MCF 10A (cell line): Measurements from ENCODE around the gene GOLGA6A. TPM values are rescaled to one million over a fixed set of nuclear protein-coding genes. Genes with fewer than 3 reads are reported as not detected.

Experiments used
- BruUV-seq: library from RNA; stranded (reverse); fragments of 400-500 nt; replicated peaks from 2 replicates; lab custom pipeline; 2021; lab: Mats Ljungman, UMichigan
- CTCF ChIA-PET: fragments of 300-600 bp; sonication (Branson Sonifier 250); formaldehyde crosslinking; extraction: SDS; loops from one replicate; lab custom pipeline; 2021; ENCODE audit warnings: antibody characterized with exemption, inconsistent platforms; lab: Yijun Ruan, JAX
- POLR2A ChIA-PET: fragments of 300-600, 350-650 bp; sonication (Branson Sonifier 250); formaldehyde crosslinking; extraction: SDS; loops from one replicate; lab custom pipeline; 2020; ENCODE audit warnings: antibody characterized with exemption, inconsistent platforms; lab: Yijun Ruan, JAX
- DNase-seq: peaks from one replicate; pipeline ENCODE4 v3.0.0-alpha.2; 2018; ENCODE audit not compliant: unreplicated experiment
- H3K27ac Mint-ChIP-seq: one replicate; pipeline ENCODE4 v1.8.0; 2022; ENCODE audit warnings: mild to moderate bottlenecking, low read depth, mixed read lengths; ENCODE audit not compliant: unreplicated experiment
- H3K27me3 Mint-ChIP-seq: one replicate; pipeline ENCODE4 v1.8.0; 2022; ENCODE audit warnings: mixed read lengths; ENCODE audit not compliant: insufficient read depth, unreplicated experiment
- H3K36me3 Mint-ChIP-seq: one replicate; pipeline ENCODE4 v1.8.0; 2022; ENCODE audit warnings: mild to moderate bottlenecking, moderate library complexity, mixed read lengths; ENCODE audit not compliant: insufficient read depth, unreplicated experiment
- H3K4me1 Mint-ChIP-seq: one replicate; pipeline ENCODE4 v1.8.0; 2022; ENCODE audit warnings: mixed read lengths; ENCODE audit not compliant: insufficient read depth, unreplicated experiment
- H3K4me3 Mint-ChIP-seq: one replicate; pipeline ENCODE4 v1.8.0; 2022; ENCODE audit warnings: mild to moderate bottlenecking, moderate library complexity, mixed read lengths; ENCODE audit not compliant: unreplicated experiment
- H3K9me3 Mint-ChIP-seq: one replicate; pipeline ENCODE4 v1.8.0; 2022; ENCODE audit warnings: mixed read lengths; ENCODE audit not compliant: unreplicated experiment
- CTCF ChIP-seq: fragments of 200-600 bp; IDR thresholded peaks from one replicate; pipeline ENCODE4 v1.8.0; 2022; ENCODE audit warnings: antibody characterized with exemption, mild to moderate bottlenecking; ENCODE audit not compliant: unreplicated experiment
- intact Hi-C: fragments of 100-400 bp; cut with micrococcal nuclease; formaldehyde crosslinking; loops from 2 replicates; pipeline ENCODE4 v1.14.1; 2022
- total RNA-seq: library from RNA; stranded (reverse); gene quantifications from 2 replicates; pipeline ENCODE4 v1.2.3, GENCODE V29; 2022

GOLGA6A gene
- total RNA-seq, 1 experiment from 2014 or later: not detected

GRCh38 chr15:74050127-74050526 lies 32.2 kb downstream of the GOLGA6A start:
- Mint-ChIP-seq H3K36me3 (no peaks in the 10 kb centered on the region), H3K27me3 (no peaks in the 10 kb centered on the region), H3K4me1 (peaks cover 38% of the 10 kb centered on the region), H3K4me3 (no peak overlapping the region), H3K9me3 (no peaks in the 10 kb centered on the region), H3K27ac (peak overlapping the region; percentile 61)
- no peak for TF ChIP-seq CTCF
- POLR2A ChIA-PET: interaction anchor here (1.4 kb wide), 1 partner anchor 54 kb away, joined by 3 read pairs; no protein-coding TSS in a partner anchor
- CTCF ChIA-PET: interaction anchor here (1.3 to 9.8 kb wide), 5 partner anchors 12 to 272 kb away, joined by 4 to 109 read pairs (median 39); no protein-coding TSS in a partner anchor
- no peak for DNase-seq
- intact Hi-C loops: no loop called here
- no TSS peak for BruUV-seq

- Mint-ChIP-seq H3K27ac (no peak overlapping the region), H3K4me3 (no peak overlapping the region), H3K36me3 (peaks cover 5% of the 10 kb centered on the region), H3K4me1 (peaks cover 22% of the 10 kb centered on the region), H3K9me3 (no peaks in the 10 kb centered on the region), H3K27me3 (no peaks in the 10 kb centered on the region)
- TSS peak; percentile 27 for BruUV-seq
- intact Hi-C loops: no loop called here
- ChIA-PET CTCF (interaction anchor here (0.7 to 1.2 kb wide), 4 partner anchors 10 to 276 kb away, joined by 3 to 4 read pairs (median 4); no protein-coding TSS in a partner anchor), POLR2A (no interaction called here)
- DNase-seq: no peak
- TF ChIP-seq CTCF: no peak
Observed at GRCh38 chr15:74046275-74046674, 36.1 kb downstream of the GOLGA6A start.

GRCh38 chr15:74045636-74046274 lies 36.6 kb downstream of the GOLGA6A start:
- intact Hi-C loops: no loop called here
- no peak overlapping the region for H3K4me3 Mint-ChIP-seq
- H3K9me3 Mint-ChIP-seq: no peaks in the 10 kb centered on the region
- no TSS peak for BruUV-seq
- CTCF ChIA-PET: interaction anchor here (0.6 to 1.2 kb wide), 6 partner anchors 9 to 277 kb away, joined by 3 to 4 read pairs (median 3); no protein-coding TSS in a partner anchor
- DNase-seq: no peak
- peaks cover 5% of the 10 kb centered on the region for H3K36me3 Mint-ChIP-seq
- no peak overlapping the region for H3K27ac Mint-ChIP-seq
- TF ChIP-seq CTCF: no peak
- H3K27me3 Mint-ChIP-seq: no peaks in the 10 kb centered on the region
- POLR2A ChIA-PET: no interaction called here
- peaks cover 17% of the 10 kb centered on the region for H3K4me1 Mint-ChIP-seq

- TF ChIP-seq CTCF: no peak
- Mint-ChIP-seq H3K27ac (no peak overlapping the region), H3K27me3 (no peaks in the 10 kb centered on the region), H3K36me3 (peaks cover 5% of the 10 kb centered on the region), H3K9me3 (no peaks in the 10 kb centered on the region), H3K4me1 (peaks cover 14% of the 10 kb centered on the region), H3K4me3 (no peak overlapping the region)
- intact Hi-C loops: no loop called here
- no peak for DNase-seq
- ChIA-PET POLR2A (interaction anchor here (0.7 kb wide), 1 partner anchor 44 kb away, joined by 4 read pairs; no protein-coding TSS in a partner anchor), CTCF (interaction anchor here (0.6 to 1.2 kb wide), 5 partner anchors 8 to 75 kb away, joined by 3 to 4 read pairs (median 3); no protein-coding TSS in a partner anchor)
- no TSS peak for BruUV-seq
Observed at GRCh38 chr15:74045184-74045583, 37.2 kb downstream of the GOLGA6A start.
